H1 (cell line): ENCODE measurements around the gene COPZ2. TPM values are rescaled to one million over a fixed set of nuclear protein-coding genes. Genes with fewer than 3 reads are reported as not detected.

Source experiments
- CHD1 ChIP-seq: IDR thresholded peaks from 2 replicates; pipeline ENCODE4 v1.6.1; 2012; ENCODE audit warnings: low read depth, low read length, improper control_type of control experiment
- POU5F1 ChIP-seq: IDR thresholded peaks from 2 replicates; pipeline ENCODE4 v1.6.1; 2011; ENCODE audit warnings: low read depth, mild to moderate bottlenecking, low read length, moderate library complexity
- TBP ChIP-seq: IDR thresholded peaks from 2 replicates; pipeline ENCODE4 v1.6.1; 2011; ENCODE audit warnings: low read depth, low read length, improper control_type of control experiment
- polyA plus RNA-seq, 7 experiments: library from polyadenylated mRNA; depleted of rRNA in 3 of 7; stranded (reverse) in 5 of 7; unstranded in 2 of 7; fragments of >200 nt in 5 of 7; fragments of 200-250 nt in 2 of 7; gene quantifications; 1 replicate in 5 of 7; 2 replicates in 1 of 7; 4 replicates in 1 of 7; pipeline versions ENCODE4 v1.2.1 to v1.2.3, GENCODE V29; 2011 to 2013; ENCODE audit warnings: missing spikeins in 2 of 7, mixed read lengths in 2 of 7
- total RNA-seq: library from RNA; stranded (reverse); fragmentation: NEBNext Ultra II Directional; extraction: Animal tissue kit (Norgen Biotek cat#: 25700); gene quantifications from 2 replicates; pipeline ENCODE4 v1.2.1, GENCODE V29; 2021
- TF ChIP-seq, protein P1 (sequence below): IDR thresholded peaks from 2 replicates; pipeline ENCODE4 v1.6.1; 2012; ENCODE audit warnings: low read length, inconsistent platforms

COPZ2 gene
- total and polyA plus RNA-seq, 2 of the 8 experiments (the other 6 are each of a cell fraction or from before 2014, with no cell fraction given): 0.24 TPM; not detected in 1

DNA sequence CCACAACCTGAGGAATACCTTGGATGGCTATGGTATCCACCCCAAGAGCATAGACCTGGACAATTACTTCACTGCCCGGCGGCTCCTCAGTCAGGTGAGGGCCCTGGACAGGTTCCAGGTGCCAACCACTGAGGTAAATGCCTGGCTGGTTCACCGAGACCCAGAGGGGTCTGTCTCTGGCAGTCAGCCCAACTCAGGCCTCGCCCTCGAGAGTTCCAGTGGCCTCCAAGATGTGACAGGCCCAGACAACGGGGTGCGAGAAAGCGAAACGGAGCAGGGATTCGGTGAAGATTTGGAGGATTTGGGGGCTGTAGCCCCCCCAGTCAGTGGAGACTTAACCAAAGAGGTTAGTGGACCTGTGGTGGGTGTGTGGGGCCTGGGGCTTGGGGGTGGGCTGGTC lies 13.7 kb upstream of the COPZ2 start (continued):
- TF ChIP-seq, protein P1, sequence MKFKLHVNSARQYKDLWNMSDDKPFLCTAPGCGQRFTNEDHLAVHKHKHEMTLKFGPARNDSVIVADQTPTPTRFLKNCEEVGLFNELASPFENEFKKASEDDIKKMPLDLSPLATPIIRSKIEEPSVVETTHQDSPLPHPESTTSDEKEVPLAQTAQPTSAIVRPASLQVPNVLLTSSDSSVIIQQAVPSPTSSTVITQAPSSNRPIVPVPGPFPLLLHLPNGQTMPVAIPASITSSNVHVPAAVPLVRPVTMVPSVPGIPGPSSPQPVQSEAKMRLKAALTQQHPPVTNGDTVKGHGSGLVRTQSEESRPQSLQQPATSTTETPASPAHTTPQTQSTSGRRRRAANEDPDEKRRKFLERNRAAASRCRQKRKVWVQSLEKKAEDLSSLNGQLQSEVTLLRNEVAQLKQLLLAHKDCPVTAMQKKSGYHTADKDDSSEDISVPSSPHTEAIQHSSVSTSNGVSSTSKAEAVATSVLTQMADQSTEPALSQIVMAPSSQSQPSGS: no peak
- TF ChIP-seq CHD1: no peak
- no peak for TF ChIP-seq TBP
- TF ChIP-seq POU5F1: no peak
- TF ChIP-seq, all 59 proteins: peak for 0
